KG1 (cell line): ENCODE measurements around the gene KIAA1671.

Experiments
- DNase-seq: peaks from one replicate; lab custom pipeline; 2025; lab: John Stamatoyannopoulos, UW

Gene KIAA1671

DNA sequence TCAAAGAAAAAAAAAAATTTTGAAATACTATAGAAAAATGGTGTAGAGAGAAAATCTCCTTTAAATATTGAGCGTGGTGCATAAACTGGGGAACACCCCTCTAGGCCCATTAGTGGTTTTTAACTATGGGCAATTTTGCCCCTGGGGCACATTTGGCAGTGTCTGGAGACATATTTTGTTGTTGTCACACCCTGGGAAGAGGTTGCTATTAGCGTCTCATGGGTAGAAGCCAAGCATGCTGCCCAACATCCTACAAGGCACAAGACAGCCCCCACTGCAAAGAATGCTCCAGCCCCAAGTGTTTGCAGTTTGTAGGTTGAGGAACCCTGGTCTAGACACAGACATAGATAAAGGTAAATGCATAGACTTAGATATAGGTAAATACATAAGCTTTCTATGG is 92.6 kb downstream of the KIAA1671 start:
- DNase-seq: no peak

DNA sequence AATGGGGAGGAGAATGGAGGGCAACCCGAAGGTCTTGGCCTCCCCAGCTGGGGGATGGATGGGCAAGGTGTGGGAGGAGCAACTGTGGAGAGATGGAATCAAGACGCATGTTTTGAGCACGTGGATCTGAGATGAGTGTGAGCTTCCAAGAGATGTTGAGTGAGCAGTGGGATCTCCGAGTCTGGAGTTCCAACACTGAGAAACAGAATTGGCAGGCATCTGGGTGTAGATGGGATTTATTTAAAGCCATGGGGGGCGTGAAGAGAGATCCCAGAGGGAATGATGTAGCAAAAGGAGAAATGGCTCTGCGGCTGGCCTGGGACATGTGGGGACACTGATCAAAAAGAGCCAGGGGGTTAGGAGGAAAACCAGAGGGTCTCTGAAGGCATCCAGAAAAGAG is 95.6 kb downstream of the KIAA1671 start:
- DNase-seq: no peak

DNA sequence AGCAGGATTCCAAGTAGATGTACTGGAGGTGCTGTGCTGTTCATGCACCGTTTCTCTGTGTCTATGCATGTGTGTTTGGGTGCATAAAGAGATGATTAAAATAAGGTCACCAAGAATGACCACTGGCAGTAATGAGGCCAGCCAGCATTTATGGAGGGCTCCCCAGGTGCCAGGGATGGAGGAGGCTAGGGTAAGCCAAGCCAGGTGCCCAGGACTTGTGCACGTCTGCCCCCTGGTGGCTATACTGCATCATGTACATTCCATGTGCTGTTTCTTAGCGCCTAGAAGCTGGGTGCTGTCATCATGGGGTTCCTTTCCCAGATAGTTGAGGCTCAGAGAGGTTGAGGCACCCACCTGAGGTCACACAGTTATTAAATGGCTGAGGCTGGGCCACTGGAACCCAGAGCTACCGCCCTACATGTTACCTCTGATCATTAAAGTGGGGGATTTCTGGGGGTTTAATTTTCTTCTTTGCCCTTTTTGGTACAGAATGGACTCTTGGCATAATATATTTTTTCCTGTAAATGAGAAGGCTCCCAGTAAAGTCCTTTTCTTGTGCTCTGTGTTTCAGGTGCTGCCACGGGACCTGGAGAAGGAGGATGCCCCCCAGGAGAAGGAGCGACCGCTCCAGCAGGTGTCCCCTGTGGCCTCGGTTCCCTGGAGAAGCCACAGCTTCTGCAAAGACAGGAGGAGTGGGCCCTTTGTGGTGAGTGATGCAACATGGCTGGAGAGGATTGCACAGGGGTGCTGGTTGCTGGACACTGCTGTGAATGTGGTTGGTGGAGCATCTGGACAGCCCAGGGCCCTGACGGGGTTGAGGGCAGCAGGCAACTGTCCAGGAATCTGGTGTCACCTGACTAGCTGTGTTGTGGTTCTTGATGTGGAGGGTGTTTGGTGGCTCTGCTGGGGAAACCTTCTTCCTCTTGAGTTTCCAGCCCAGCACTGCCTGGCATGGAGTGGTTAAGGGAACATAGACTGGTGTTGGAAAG is 96.4 kb downstream of the KIAA1671 start:
- peak; percentile 52 for DNase-seq

DNA sequence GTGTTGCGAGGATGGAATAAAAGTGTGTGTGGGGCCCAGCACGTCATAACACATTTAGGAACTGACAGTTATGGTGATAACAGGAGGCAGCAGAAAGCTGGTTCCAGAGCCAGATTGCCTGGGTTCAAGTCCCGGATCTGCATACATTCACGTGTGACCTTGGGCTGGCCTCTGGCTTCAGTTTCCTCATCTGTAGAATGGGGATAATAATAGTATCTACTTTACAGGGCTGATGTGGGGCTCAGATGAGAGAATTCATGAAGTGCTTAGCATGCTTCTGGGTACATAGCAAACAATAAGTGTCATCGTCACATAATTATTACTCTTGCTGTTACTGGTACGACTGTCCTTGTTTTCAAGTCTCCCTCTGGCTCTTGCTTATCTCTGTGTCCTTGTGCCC is 97.3 kb downstream of the KIAA1671 start:
- no peak for DNase-seq

DNA sequence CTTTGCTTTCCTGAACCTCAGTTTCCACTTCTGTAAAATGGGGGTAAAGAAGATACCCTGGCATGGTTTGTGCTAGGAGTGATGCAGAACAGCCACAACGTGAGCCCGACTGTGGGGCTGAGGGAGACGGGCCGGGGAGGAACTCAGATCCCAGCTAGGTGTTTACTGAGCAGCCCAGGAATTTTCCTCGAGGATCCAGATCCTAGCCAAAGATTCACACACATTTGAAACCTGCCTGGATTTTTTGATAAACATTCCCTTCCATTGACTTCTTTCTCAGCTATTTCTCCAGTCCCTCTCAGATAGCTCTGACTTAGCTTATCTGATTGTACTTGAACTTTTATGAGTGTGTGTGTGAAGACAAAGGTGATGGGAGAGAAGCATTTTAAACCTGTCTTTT is 98.0 kb downstream of the KIAA1671 start:
- DNase-seq: no peak

DNA sequence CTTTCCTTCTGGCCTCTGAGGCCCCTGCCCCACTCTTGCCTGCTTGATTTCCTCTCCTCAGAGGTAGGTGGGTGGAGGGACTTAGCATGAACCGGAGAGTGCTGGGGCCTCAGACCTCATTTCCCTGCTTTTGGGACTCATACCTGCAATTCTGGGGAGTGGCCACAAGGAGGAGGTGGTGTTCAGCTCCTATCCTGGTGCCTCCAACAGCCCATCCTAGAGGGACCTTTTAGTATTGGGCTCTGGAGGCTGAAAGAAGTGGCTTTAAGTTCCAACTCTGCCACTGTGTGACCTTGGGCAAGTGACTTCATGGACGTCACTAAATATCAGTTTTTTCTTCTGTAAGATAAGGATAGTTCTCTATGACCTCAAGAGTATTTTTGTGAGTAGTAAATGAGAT is 98.6 kb downstream of the KIAA1671 start:
- no peak for DNase-seq

DNA sequence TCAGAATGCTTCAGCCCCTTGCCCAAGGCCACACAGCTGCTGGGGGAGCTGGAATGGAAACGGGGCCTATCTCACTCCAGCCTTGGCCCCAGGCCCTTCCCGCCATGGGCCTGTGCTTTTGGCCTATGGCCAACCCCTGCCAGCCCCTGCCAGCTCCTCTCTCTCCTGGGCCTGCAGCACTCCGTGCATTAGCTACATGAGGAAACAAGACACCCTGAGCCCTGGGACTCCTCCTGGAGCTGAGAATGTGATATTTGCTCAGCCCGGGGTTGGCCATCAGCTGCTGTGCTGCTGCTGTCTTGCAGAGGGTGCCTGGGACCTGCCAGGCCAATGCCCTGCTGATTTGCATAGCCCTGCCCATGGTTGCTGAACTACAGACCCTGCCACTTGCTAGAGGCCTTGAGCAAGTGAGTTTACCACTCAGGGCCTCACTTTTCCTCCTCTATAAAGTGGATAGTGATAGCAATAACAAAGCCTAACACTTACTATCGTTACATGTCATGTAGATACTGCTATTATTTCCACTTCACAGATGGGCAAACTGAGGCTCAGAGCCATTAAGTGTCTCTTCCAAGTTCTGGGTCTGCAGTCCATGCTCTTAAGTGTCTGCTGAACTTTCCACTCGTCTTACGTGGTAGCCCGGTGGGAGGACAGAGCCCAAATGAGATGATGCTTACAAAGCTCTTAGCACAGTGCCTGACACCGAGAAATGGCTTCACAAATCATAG is 99.6 kb downstream of the KIAA1671 start:
- no peak for DNase-seq

DNA sequence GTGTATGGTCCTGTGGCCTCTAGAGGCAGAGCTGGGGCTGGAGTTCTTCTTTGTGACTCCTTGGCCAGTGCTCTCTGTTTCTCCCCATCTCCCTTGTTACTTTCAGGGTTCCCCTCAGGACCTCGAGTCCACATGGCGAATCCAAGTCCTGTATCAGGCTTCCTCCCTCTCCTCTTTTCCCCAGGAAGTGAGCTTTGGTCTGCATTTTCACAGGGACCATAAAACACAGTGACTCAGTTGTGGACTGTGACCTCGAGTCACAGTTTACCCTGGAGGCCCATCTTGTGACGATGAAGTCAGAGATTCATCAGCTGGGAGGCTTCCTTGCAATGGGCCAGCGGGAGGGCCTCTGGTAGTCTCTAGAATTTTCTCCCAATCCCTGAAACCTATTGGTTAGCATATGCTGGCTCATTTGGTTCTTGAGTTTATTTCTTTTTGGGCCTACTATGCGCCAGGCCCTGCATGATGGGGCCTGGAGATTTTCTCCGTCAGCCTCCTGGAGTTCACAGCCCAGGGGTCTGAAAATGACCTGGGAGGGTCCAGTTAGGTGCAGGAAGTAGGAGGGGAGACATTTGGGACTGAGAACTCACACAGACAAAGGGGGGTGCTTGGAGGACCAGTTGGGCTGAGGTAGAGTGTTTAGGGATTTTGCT is 100.8 kb downstream of the KIAA1671 start:
- DNase-seq: no peak

DNA sequence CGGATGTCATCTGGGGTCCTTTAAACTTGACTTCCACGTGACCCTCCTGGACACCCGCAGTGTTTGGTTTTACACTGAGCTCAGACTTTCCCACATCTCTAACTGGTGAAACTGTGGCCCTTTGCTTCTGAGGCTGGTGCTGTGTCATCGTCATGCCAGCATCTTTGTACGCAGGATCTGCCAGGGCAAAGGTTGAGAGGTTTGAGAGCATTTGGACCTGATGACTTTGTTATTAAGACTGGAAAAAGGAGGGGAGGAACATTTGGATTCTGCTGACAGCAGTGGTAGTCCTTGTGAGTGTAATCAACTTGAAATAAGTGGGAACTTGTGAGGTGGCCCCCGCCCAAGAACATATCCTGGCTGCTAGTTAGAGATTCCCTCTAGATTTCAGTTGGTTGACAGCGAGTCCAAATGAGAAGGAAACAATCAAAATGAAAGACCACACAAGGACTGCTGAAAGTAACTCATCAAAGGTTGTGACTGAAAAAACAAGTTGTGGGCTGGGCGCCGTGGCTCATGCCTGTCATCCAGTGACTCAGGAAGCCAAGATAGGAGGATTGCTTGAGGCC is 102.5 kb downstream of the KIAA1671 start:
- no peak for DNase-seq

DNA sequence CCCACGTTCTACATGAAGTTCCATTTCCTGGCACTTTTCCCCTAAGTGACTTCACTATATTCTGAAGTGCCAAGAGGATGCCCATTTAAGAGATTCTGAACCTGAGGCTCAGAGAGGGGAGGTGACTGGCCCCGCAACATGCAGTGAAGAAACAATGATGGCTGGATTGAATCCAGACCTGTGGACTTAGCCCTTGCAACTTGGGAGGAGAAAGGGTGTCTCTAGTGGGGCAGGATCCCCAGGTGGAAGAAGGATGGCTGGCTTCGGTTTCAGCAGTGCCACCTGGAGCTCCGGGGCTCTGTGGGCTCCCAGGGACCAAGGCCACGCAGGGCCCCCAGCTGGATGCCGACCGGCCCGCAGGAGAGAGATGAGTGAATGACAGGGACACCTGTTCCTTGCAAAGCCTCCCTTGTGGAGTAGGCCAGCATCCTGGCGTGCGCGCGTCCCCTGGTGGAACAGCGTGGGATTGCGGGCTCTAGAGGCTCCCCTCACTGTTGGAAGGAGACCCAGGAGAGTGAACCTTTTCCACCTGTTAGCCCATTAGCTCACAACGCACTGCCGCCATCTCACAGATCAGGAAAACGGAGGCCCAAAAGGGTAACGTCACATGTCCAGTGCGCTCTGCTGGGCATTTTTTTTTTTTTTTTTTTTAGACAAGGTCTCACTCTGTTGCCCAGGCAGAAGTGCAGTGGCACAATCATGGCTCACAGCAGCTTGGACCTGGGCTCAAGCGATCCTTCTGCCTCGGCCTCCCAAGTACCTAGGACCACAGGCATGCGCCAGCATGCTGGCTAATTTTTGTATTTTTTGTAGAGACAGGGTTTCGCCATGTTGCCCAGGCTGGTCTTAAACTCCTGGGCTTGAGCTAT is 104.7 kb downstream of the KIAA1671 start:
- no peak for DNase-seq

DNA sequence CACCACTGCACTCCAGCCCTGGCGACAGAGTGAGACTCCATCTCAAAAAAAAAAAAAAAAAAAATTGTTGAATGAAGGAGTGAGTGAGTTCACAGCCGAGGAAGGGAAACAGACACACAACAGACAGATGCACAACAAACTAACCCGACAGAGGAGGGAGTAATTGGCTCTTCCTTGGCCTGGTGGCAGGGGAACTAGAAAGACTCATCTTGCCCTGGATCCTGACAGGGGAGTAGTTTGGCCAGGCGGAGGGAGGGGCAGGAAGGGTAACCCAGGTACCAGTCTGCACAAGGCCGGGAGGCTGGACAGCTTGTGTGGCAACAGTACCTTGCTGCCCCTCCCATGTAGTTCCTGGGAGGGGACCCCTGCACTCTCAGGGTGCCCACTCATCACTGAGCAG is 106.9 kb downstream of the KIAA1671 start:
- no peak for DNase-seq

DNA sequence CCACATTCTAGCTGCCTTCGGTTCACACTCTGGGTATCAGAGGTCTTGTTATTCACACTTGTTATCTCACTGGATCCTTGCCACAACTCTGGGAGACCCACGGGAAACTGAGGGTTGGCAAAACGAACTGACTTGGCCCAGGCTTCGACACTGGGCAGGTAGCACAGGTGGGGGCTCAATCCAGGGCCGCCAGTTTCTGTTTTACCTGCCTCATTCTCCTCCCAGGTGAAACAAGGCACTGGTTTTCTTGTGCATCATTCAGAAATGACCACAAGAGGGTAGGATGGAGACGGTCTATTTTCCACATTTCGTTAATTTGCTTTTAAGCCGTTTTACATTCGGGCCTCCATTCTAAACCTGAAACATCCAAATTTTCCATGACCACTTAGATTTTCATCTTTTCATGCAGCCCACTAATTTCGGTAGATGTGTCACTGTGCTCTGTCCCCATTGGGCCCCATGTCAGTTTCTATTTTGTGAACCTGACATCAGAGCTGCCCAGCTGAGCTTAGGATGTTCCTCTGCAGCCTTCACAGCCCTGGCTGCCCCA is 108.1 kb downstream of the KIAA1671 start:
- DNase-seq: no peak

DNA sequence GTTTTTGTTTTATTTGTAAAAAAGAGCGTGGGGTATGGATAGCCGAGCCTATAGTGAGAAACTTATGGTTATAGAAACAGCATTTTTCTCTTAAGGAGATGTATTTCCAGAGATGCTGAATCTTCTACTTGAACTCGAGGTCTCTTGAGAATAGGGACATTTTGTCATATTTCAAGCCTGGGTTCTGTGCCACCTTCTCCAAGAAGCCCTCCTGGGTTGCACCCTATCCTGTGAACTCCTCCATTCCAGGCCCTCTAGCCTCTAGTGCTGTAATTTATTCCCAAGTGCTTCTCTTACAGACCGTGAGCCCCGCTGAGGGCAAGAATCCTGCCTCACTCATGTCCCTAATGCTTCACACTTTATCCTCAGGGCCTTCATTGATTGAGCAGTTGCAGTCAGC is 108.6 kb downstream of the KIAA1671 start:
- DNase-seq: no peak

DNA sequence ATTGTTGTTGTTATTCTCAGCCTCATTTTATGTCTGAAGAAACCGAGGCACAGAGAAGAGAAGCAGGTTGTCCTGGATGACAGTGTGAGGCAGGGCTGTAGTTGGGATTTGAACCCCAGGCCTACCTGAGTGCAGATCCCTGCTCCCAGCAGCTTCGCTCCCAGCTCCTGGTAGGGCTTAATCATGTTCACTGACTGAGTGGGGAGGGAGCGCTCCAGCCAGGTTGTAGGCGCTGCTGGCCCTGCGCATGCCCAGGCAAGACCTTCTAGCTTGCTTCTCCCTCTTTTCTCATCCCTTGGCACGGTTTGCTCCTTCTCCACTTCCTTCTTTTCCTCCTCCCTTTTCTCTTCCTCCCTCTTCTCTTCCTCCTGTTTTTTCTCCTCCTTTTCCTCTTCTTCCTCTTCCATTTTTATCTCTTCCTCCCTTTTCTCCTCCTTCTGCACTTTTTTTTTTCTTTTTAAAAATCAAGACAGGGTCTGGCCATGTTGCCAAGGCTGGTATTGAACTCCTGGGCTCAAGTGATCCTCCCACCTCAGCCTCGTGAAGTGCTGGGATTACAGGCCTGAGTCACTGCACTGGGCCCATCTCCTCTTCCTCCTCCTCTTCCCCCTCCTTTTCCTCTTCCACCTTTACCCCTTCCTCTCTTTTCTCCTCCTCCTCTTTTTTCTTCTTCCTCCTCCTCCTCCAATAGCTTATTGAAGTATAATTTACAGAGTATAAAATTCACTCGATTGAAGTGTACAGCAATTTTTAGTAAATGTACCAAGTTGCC is 109.3 kb downstream of the KIAA1671 start:
- DNase-seq: no peak

DNA sequence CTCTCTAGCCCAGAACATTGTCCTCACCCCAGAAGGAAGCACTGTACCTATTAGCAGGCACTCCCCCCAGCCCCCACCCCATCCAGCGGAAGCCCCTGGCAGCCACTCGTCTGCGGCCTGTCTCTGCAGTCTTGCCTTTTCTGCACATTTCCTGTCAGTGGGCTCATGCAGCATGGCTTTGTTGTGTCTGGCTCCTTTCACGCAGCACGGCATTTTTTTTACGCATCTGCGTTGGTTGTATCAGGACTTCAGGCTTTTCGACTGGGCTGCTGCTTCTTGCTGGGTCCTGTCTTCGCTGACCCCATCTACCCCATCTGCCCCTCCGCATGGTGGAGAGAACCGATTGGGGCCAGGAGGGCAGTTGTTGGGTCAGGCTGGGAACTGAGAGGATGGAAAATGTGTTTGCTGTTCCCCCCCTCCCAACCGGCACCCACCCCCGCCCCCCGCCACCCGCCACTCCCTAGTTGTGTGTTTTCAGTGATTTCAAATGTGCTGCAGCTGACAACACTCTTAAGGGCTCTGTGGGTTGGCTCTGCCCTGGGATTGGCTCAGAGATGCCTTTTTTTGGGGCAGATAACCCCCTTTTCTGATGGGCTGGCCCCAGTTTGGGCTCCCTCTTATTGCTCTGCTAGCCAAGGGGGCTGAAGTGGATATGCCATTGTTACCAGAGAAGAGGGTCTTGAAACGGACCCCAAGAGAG is 110.0 kb downstream of the KIAA1671 start:
- DNase-seq: no peak

DNA sequence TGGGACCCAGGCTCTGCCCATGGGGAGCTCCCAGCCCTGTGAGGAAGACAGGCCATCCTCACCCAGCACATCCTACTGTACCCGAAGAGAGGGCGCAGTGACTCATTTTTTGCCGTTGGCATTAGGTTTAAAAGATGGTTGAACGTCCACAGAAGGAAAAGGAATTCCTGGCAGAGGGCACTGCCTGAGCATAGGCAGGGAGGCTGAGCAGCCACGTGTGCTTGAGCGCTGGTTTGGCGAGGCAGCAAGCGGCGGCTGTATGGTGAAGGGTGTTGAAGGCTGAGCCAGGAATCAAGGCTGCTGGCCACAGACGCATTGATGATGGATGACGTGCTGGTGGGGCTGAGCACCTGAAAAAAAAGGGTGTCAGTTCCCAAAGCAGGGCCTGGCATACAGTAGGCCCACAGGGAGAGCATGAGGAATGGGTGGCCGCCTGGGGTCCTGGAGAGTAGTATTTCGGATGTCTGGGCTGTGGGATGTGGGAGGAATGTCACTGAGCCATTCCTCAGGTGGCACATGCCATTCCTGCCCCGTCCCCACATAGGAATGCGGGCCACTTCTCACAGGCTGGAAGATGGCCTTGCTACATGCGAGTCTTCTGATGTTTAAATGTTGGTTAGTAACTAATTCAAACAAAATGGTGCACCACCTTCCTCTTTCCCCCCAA is 112.5 kb downstream of the KIAA1671 start:
- DNase-seq: no peak

DNA sequence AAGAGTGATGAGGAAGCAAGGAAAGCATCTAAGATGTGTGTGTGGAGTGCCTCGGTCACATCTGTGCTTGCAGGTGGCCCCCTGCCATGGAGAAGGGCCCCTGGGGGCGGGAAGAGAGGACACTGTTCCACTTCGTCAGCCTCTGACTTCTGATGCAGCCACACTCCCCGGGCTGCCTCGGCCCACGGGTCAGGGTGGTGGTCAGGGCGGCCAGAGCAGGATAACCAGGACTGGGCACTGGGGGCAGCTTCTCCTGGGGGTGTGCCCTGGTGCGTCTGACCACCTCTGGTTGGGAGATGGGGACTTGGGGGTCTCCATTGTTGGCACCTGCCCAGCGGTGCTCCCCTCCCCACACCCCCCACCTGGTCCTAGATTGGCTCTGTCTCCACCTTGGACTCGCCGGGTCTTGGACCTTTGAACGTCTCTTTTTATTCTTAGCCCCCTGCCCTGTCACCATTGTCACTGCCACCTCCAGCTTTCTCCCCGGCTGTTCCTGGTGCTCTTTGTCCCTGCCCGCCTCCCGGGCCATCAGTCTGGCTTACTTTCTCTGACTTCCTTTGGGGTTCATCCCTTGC is 114.4 kb downstream of the KIAA1671 start:
- no peak for DNase-seq

DNA sequence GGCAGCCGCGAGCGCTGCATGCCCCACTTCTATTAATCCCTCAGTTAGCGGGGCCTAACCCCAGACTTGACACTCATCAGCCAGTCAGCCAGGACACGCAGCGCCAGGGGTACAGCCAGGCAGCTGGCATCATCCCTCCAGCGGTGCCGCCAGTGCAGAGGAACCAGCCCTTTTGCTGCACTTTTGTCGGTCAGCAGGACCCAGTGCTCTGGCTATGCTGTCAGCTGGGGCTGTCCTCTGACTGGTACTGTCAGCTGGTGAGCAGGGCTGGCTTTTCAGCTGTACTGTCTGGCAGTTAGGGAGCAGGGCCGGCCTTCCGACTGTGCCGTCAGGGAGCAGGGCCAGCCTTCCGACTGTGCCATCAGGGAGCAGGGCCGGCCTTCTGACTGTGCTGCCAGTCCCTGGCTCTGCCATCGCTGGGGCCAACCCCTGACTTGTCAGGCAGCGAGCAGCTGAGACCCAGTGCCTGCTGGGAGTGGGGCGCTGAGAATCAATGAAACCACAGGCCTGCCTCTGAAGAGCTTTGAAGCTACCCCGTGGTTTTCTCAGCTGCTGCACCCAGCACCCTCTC is 115.4 kb downstream of the KIAA1671 start:
- no peak for DNase-seq
